ENCODE measurements around the gene ZNF446. TPM values are rescaled to one million over a fixed set of nuclear protein-coding genes. Genes with fewer than 3 reads are reported as not detected.

Gene ZNF446
- total and polyA plus RNA-seq, 10 of the 15 experiments (the other 5 are each of a cell fraction or from before 2014, with no cell fraction given), result 0.14 to 6.9 (median 4.1) TPM

DNA sequence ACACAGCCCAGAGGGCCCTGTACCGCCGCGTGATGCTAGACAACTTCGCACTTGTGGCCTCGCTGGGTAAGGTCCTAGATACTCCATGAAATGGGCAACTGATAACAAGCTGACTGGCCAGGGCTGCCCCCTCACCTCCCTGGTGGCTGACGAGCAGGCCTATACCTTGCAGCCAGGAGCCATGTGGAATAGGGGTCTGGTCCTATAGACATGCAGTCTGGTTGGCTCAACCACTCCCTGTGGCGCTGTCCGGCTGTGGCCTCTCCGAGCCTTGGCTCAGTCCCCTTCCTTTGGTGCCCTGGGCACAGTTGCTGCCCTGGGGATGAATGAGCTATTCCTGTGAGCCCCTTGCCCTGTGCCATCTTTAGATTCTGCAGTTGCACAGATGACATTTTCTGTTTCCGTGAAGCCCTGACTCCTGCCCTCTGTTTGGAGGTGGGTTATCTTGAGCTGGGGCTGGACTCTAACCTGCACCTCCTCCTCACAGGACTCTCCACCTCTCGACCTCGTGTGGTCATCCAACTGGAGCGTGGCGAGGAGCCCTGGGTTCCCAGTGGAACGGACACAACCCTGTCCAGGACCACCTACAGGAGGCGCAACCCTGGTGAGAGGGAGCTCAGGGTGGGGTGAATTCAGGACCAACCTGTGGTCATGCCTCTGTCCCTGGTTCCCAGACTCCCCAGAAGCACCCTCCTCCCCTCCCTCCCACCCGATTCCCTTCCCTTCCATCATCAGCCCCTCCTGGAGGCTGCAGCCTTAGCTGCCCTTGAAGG, 6.7 kb upstream of the ZNF446 start (continued):
- TF ChIP-seq, protein P1, sequence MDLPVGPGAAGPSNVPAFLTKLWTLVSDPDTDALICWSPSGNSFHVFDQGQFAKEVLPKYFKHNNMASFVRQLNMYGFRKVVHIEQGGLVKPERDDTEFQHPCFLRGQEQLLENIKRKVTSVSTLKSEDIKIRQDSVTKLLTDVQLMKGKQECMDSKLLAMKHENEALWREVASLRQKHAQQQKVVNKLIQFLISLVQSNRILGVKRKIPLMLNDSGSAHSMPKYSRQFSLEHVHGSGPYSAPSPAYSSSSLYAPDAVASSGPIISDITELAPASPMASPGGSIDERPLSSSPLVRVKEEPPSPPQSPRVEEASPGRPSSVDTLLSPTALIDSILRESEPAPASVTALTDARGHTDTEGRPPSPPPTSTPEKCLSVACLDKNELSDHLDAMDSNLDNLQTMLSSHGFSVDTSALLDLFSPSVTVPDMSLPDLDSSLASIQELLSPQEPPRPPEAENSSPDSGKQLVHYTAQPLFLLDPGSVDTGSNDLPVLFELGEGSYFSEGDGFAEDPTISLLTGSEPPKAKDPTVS (IDR thresholded peaks at IDR 0.05; ENCODE audit: low read depth, low read length), result no peak
- TF ChIP-seq, protein P2, sequence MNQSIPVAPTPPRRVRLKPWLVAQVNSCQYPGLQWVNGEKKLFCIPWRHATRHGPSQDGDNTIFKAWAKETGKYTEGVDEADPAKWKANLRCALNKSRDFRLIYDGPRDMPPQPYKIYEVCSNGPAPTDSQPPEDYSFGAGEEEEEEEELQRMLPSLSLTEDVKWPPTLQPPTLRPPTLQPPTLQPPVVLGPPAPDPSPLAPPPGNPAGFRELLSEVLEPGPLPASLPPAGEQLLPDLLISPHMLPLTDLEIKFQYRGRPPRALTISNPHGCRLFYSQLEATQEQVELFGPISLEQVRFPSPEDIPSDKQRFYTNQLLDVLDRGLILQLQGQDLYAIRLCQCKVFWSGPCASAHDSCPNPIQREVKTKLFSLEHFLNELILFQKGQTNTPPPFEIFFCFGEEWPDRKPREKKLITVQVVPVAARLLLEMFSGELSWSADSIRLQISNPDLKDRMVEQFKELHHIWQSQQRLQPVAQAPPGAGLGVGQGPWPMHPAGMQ (IDR thresholded peaks at IDR 0.05; ENCODE audit: borderline replicate concordance), result no peak
- TF ChIP-seq HCFC1 (IDR thresholded peaks at IDR 0.05; ENCODE audit: low read length), result no peak
- TF ChIP-seq NFIC (IDR thresholded peaks at IDR 0.05; ENCODE audit: low read depth, low read length), result no peak
- no peak for TF ChIP-seq MEF2A (IDR thresholded peaks at IDR 0.05; ENCODE audit: insufficient read depth, low read depth, low read length)
- TF ChIP-seq, protein P3, sequence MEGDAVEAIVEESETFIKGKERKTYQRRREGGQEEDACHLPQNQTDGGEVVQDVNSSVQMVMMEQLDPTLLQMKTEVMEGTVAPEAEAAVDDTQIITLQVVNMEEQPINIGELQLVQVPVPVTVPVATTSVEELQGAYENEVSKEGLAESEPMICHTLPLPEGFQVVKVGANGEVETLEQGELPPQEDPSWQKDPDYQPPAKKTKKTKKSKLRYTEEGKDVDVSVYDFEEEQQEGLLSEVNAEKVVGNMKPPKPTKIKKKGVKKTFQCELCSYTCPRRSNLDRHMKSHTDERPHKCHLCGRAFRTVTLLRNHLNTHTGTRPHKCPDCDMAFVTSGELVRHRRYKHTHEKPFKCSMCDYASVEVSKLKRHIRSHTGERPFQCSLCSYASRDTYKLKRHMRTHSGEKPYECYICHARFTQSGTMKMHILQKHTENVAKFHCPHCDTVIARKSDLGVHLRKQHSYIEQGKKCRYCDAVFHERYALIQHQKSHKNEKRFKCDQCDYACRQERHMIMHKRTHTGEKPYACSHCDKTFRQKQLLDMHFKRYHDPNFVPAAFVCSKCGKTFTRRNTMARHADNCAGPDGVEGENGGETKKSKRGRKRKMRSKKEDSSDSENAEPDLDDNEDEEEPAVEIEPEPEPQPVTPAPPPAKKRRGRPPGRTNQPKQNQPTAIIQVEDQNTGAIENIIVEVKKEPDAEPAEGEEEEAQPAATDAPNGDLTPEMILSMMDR (IDR thresholded peaks at IDR 0.05 in 2 of 3, conservative IDR thresholded peaks at IDR 0.05 in 1 of 3; ENCODE audit: control insufficient read depth in 2 of 3, extremely low read depth in 1 of 3, insufficient read depth in 1 of 3, low read depth in 3 of 3, low read length in 3 of 3), result no peak
- TF ChIP-seq FOS (IDR thresholded peaks at IDR 0.05; ENCODE audit: borderline replicate concordance, extremely low read depth, insufficient read length), result no peak
- TF ChIP-seq GABPA (IDR thresholded peaks at IDR 0.05; ENCODE audit: low read depth), result no peak
- no peak for TF ChIP-seq DPF2 (IDR thresholded peaks at IDR 0.05)
